AG04450 (cell line): ENCODE data around the gene FBXW5. TPM values are rescaled to one million over a fixed set of nuclear protein-coding genes. Genes with fewer than 3 reads are reported as not detected.

ENCODE experiments used
- CTCF ChIA-PET: fragments of 300-600, 350-600 bp; formaldehyde crosslinking; extraction: SDS; loops from one replicate; lab custom pipeline; 2022; ENCODE audit warnings: antibody characterized with exemption, inconsistent platforms; lab: Charles Lee
- POLR2A ChIA-PET: fragments of 350-600 bp; formaldehyde crosslinking; extraction: SDS; loops from one replicate; lab custom pipeline; 2021; ENCODE audit warnings: antibody characterized with exemption, inconsistent platforms; lab: Yijun Ruan, JAX
- DNase-seq: peaks from one replicate; pipeline ENCODE4 v3.0.0-alpha.2; 2011; ENCODE audit warnings: low read depth, low spot score
- H3K27ac ChIP-seq: one replicate; pipeline ENCODE4 v1.5.1; 2012; ENCODE audit warnings: low read depth, low read length, control low read depth
- H3K27me3 ChIP-seq: one replicate; pipeline ENCODE4 v1.6.0; 2012; ENCODE audit warnings: low read length; ENCODE audit not compliant: control insufficient read depth, insufficient read depth
- H3K4me3 ChIP-seq: 2 replicates; pipeline ENCODE4 v1.5.1; 2011; ENCODE audit warnings: mild to moderate bottlenecking, low read depth, low read length, control low read depth
- H3K9me3 ChIP-seq: 2 replicates; pipeline ENCODE4 v1.5.1; 2012; ENCODE audit warnings: low read length; ENCODE audit not compliant: control insufficient read depth, insufficient read depth
- polyA plus RNA-seq: library from polyadenylated mRNA; depleted of rRNA; stranded (reverse); fragments of >200 nt; gene quantifications from 2 replicates; pipeline ENCODE4 v1.2.3, GENCODE V29; 2011
- TF ChIP-seq, protein P1 (sequence below): IDR thresholded peaks from 2 replicates; pipeline ENCODE4 v1.5.1; 2011; ENCODE audit warnings: low read depth, low read length, control low read depth, inconsistent platforms

FBXW5 gene
- polyA plus RNA-seq, 1 experiment, result 31.2 TPM

- DNase-seq, result no peak
- H3K4me3 ChIP-seq, result no peak overlapping the region
- H3K27ac ChIP-seq, result no peak overlapping the region
- peaks cover 16% of the 10 kb centered on the region; the same call in 1 of the 2 replicates for H3K9me3 ChIP-seq
- TF ChIP-seq, protein P1, sequence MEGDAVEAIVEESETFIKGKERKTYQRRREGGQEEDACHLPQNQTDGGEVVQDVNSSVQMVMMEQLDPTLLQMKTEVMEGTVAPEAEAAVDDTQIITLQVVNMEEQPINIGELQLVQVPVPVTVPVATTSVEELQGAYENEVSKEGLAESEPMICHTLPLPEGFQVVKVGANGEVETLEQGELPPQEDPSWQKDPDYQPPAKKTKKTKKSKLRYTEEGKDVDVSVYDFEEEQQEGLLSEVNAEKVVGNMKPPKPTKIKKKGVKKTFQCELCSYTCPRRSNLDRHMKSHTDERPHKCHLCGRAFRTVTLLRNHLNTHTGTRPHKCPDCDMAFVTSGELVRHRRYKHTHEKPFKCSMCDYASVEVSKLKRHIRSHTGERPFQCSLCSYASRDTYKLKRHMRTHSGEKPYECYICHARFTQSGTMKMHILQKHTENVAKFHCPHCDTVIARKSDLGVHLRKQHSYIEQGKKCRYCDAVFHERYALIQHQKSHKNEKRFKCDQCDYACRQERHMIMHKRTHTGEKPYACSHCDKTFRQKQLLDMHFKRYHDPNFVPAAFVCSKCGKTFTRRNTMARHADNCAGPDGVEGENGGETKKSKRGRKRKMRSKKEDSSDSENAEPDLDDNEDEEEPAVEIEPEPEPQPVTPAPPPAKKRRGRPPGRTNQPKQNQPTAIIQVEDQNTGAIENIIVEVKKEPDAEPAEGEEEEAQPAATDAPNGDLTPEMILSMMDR, result no peak
- no peaks in the 10 kb centered on the region for H3K27me3 ChIP-seq
- POLR2A ChIA-PET, result no interaction called here
- CTCF ChIA-PET, result no interaction called here
Measured at GRCh38 chr9:136941231-136942111, 3.1 kb downstream of the FBXW5 start.

GRCh38 chr9:136940526-136941230 is 3.9 kb downstream of the FBXW5 start:
- H3K9me3 ChIP-seq, result peaks cover 16% of the 10 kb centered on the region; the same call in 1 of the 2 replicates
- no peak for DNase-seq
- TF ChIP-seq, protein P1, result no peak
- no peaks in the 10 kb centered on the region for H3K27me3 ChIP-seq
- no peak overlapping the region for H3K4me3 ChIP-seq
- H3K27ac ChIP-seq, result no peak overlapping the region
- POLR2A ChIA-PET, result no interaction called here
- CTCF ChIA-PET, result no interaction called here

DNA sequence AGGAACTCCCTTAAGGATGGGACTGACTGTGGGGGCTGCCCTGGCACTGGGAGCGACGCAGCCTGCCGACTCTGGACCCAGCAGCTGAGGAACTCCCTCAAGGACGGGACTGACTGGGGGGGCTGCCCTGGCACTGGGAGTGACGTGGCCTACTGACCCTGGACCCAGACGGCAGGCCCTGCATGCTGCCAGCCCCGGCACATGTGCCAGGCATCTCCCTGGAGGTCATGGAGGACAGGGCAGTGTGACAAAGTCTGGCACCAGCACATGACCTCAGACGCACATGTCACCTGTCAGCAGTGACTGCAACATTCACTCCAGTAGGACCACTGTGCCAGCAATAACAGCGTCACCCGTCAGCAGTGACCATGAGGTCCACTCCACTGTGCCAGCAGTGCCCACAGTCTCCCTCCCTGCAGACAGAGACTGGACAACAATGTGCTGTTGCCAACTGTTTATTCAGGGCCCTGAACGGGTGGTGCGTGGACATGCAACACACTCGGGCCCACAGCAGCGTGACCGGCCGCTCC is 4.5 kb downstream of the FBXW5 start:
- no peak for DNase-seq
- Histone ChIP-seq H3K4me3 (no peak overlapping the region), H3K9me3 (peaks cover 16% of the 10 kb centered on the region; the same call in 1 of the 2 replicates), H3K27me3 (no peaks in the 10 kb centered on the region), H3K27ac (no peak overlapping the region)
- TF ChIP-seq, protein P1, result no peak
- ChIA-PET CTCF (no interaction called here), POLR2A (no interaction called here)

DNA sequence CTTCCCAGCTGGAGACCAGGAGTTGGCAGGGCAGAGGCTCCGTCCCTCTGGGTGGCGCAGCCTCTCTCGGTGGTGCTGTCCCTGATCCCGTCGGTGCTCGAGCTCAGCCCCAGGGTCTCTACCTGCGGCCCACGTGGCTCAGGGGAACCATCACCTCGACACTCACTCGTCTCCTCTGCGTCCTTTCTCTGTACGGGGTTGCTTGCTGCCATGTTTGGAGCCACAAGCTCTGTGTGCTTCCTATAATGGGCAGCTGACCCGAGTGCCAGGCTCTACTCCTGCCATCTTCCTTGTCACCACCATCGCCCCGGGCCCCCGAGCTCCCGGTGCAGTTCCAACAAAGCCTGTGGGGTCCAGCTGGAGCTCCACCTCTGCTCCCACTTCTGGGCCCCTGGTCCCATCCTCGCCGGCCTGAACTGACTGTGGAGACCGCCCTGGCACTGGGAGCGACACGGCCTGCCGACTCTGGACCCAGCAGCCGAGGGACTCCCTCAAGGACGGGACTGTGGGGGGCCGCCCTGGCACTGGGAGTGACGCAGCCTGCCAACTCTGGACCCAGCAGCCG is 5.0 kb downstream of the FBXW5 start:
- TF ChIP-seq, protein P1, result no peak
- ChIA-PET POLR2A (no interaction called here), CTCF (interaction anchor here (1.9 kb wide), 1 partner anchor 90 kb away, joined by 5 read pairs; no protein-coding TSS in a partner anchor)
- H3K27me3 ChIP-seq, result no peaks in the 10 kb centered on the region
- peaks cover 16% of the 10 kb centered on the region for H3K9me3 ChIP-seq
- H3K4me3 ChIP-seq, result no peak overlapping the region
- no peak for DNase-seq
- H3K27ac ChIP-seq, result no peak overlapping the region
